Transverse colon (tissue), 4 donors: ENCODE measurements around the gene TGIF2. TPM values are rescaled to one million over a fixed set of nuclear protein-coding genes. Genes with fewer than 3 reads are reported as not detected.

Experiments used
- DNase-seq: peaks from one replicate; pipeline ENCODE4 v3.0.0-alpha.2; 2019
- H3K27ac ChIP-seq, 4 donors: fragments of 200-600 bp; sonication (generic); 2 replicates each; pipeline ENCODE4 v1.5.1; 2016 to 2018; ENCODE audit warnings: inconsistent platforms in 4 of 4
- H3K27me3 ChIP-seq: fragments of 200-600 bp; sonication (generic); 2 replicates; pipeline ENCODE4 v1.5.1; 2017; ENCODE audit warnings: inconsistent platforms
- H3K36me3 ChIP-seq, 4 donors: fragments of 200-600 bp; sonication (generic); 2 replicates each; pipeline ENCODE4 v1.5.1; 2017 to 2019; ENCODE audit warnings: inconsistent platforms in 4 of 4
- H3K4me1 ChIP-seq, 4 donors: fragments of 200-600 bp; sonication (generic); 2 replicates each; pipeline ENCODE4 v1.5.1; 2017 to 2020; ENCODE audit warnings: inconsistent platforms in 4 of 4
- H3K4me3 ChIP-seq, 4 donors: fragments of 200-600 bp; sonication (generic); 1 replicate in 1 of 4; 2 replicates in 3 of 4; pipeline versions ENCODE4 v1.5.1 to v1.6.1; 2017 to 2019; ENCODE audit warnings: inconsistent platforms in 4 of 4
- H3K9me3 ChIP-seq, 2 donors: fragments of 200-600 bp; sonication (generic); 2 replicates each; pipeline ENCODE4 v1.5.1; 2017 to 2019; ENCODE audit warnings: inconsistent platforms in 2 of 2
- EP300 ChIP-seq: sonication (generic); formaldehyde crosslinking; IDR thresholded peaks from one replicate; pipeline ENCODE4 v1.6.1; 2017; ENCODE audit warnings: antibody characterized with exemption, low read depth
- POLR2A ChIP-seq: fragments of 450-650 bp; IDR thresholded peaks from one replicate; pipeline ENCODE4 v1.6.1; 2016; ENCODE audit warnings: antibody characterized with exemption, mild to moderate bottlenecking, moderate library complexity
- POLR2AphosphoS5 ChIP-seq, 3 donors: sonication (generic); formaldehyde crosslinking; IDR thresholded peaks; one replicate each; pipeline ENCODE4 v1.6.1; 2016; ENCODE audit warnings: antibody characterized with exemption in 3 of 3
- WGBS, 2 donors: methylation state at CpG; one replicate each; pipeline ENCODE4 v1.1.5; 2018; ENCODE audit warnings: low coverage in 1 of 2; 5-methylcytosine and 5-hydroxymethylcytosine counted together
- in situ Hi-C, 4 donors: fragments of 200-750 bp; cut with MboI; loops; one replicate each; pipeline versions ENCODE4 v1.15.0 to v1.15.1; 2017; ENCODE audit warnings: low sequenced_read_pairs in 3 of 4, low pct_ligation_motif_present in 1 of 4, low pct_unique_long_range_greater_than_20kb in 1 of 4
- intact Hi-C: fragments of 100-400 bp; cut with DNase I; formaldehyde crosslinking; loops from one replicate; pipeline ENCODE4 v1.15.1; 2023; ENCODE audit warnings: low total_unique reads
- total RNA-seq, 4 donors: library from RNA; depleted of rRNA; stranded (reverse); fragments of >200 nt; gene quantifications; one replicate each; pipeline ENCODE4 v1.1.0, GENCODE V29; 2016
- TF ChIP-seq, protein P1 (sequence below), 5 experiments: fragments of 200-600 bp in 3 of 5; fragments of 450-650 bp in 2 of 5; sonication (generic) in 3 of 5; IDR thresholded peaks; 1 replicate in 2 of 5; 2 replicates in 3 of 5; pipeline ENCODE4 v1.5.1; 2016 to 2017; ENCODE audit warnings: antibody characterized with exemption in 5 of 5, inconsistent platforms in 3 of 5, mild to moderate bottlenecking in 2 of 5, moderate library complexity in 1 of 5

Gene TGIF2
- total RNA-seq, 4 donors from 2014 or later: 0.75 to 130 (median 3.9) TPM

DNA sequence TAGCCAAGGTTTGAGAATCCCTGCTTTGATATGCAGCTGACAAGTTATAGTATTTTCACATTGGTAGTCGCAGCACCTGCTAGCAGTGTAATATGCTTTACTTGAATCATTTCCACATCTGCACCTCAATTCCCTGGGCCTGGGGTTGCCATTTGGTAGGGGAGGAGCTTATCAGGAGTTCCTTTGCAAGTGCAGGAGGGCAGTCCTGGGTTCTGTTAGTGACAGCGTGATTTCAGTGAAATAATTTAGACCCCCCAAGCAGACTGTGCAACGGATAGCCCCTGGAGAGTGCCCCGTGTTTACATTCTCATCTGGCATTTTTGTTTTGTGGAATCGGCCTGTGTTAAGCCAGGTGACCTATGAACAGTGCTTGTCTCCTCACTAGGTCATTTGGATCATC is 38.2 kb downstream of the TGIF2 start:
- Histone ChIP-seq H3K4me1 (peaks cover 8 to 17% (median 13%) of the 10 kb centered on the region in 4 donors), H3K4me3 (no peak overlapping the region), H3K27ac (no peak overlapping the region), H3K27me3 (no peaks in the 10 kb centered on the region), H3K9me3 (no peaks in the 10 kb centered on the region), H3K36me3 (peaks cover 0 to 46% (median 22%) of the 10 kb centered on the region in 4 donors)
- DNase-seq: no peak
- TF ChIP-seq POLR2AphosphoS5 (IDR thresholded peaks at IDR 0.05): no peak
- no peak for TF ChIP-seq POLR2A
- TF ChIP-seq EP300: no peak
- TF ChIP-seq, protein P1, sequence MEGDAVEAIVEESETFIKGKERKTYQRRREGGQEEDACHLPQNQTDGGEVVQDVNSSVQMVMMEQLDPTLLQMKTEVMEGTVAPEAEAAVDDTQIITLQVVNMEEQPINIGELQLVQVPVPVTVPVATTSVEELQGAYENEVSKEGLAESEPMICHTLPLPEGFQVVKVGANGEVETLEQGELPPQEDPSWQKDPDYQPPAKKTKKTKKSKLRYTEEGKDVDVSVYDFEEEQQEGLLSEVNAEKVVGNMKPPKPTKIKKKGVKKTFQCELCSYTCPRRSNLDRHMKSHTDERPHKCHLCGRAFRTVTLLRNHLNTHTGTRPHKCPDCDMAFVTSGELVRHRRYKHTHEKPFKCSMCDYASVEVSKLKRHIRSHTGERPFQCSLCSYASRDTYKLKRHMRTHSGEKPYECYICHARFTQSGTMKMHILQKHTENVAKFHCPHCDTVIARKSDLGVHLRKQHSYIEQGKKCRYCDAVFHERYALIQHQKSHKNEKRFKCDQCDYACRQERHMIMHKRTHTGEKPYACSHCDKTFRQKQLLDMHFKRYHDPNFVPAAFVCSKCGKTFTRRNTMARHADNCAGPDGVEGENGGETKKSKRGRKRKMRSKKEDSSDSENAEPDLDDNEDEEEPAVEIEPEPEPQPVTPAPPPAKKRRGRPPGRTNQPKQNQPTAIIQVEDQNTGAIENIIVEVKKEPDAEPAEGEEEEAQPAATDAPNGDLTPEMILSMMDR (IDR thresholded peaks at IDR 0.05): no peak
- in situ Hi-C loops: loop anchor here in 1 of 4 donors (25.0 kb wide), 1 partner anchor 276 kb away; the partner anchor contains the start of gene TLDC2
- 64 to 90% methylated on average over 4 to 5 of the region's 5 CpGs for WGBS, 2 donors
- intact Hi-C loops: no loop called here

DNA sequence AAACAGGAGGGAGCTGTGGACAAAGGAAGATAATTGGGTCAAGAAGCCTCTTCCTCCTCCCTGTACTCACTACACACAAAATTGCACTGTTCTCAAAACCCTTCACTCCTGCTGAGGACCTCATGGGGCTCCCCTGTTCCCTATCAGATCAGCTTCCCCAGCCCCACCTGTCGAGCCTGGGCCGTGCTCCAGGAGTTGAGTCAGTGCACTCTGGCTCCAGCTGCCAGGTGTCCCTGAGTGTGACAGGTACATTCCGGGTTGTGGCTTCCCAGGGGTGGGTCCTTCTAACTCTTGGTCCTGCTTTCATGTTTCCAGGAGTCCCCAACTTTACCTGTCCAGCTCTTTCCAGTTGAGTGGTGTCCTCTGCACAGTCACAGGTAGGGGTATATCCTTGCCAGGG is 40.6 kb downstream of the TGIF2 start:
- in situ Hi-C loops: loop anchor here in 1 of 4 donors (25.0 kb wide), 1 partner anchor 273 kb away; the partner anchor contains the start of gene TLDC2
- H3K4me1 ChIP-seq: no peaks in the 10 kb centered on the region
- no peak overlapping the region for H3K4me3 ChIP-seq
- TF ChIP-seq POLR2AphosphoS5 (IDR thresholded peaks at IDR 0.05) (no peak), POLR2A (no peak)
- TF ChIP-seq, protein P1 (IDR thresholded peaks at IDR 0.05): no peak
- peak; percentile 42 for DNase-seq
- H3K9me3 ChIP-seq: no peaks in the 10 kb centered on the region
- no peaks in the 10 kb centered on the region for H3K27me3 ChIP-seq
- H3K36me3 ChIP-seq: peaks cover 0 to 44% (median 21%) of the 10 kb centered on the region in 4 donors
- 59% methylated on average over 3 of the region's 3 CpGs; no CpG with 5 or more reads in 1 of the 2 donors for WGBS, 2 donors
- H3K27ac ChIP-seq: no peak overlapping the region
- intact Hi-C loops: no loop called here

GRCh38 chr20:36614781-36615557 is 41.6 kb downstream of the TGIF2 start:
- DNase-seq: no peak
- Histone ChIP-seq H3K27ac (no peak overlapping the region), H3K27me3 (no peaks in the 10 kb centered on the region), H3K36me3 (peaks cover 0 to 35% (median 17%) of the 10 kb centered on the region in 4 donors), H3K4me3 (no peak overlapping the region), H3K4me1 (no peaks in the 10 kb centered on the region), H3K9me3 (no peaks in the 10 kb centered on the region)
- TF ChIP-seq POLR2A (no peak), POLR2AphosphoS5 (IDR thresholded peaks at IDR 0.05) (no peak), EP300 (no peak)
- TF ChIP-seq, protein P1 (IDR thresholded peaks at IDR 0.05): no peak
- in situ Hi-C loops (loop anchor here in 1 of 4 donors (25.0 kb wide), 1 partner anchor 272 kb away; the partner anchor contains the start of gene TLDC2), intact Hi-C loops (no loop called here)
- 83 to 89% methylated on average over 1 to 14 of the region's 14 CpGs for WGBS, 2 donors

GRCh38 chr20:36620917-36621316 is 47.5 kb downstream of the TGIF2 start:
- intact Hi-C loops: no loop called here

More at GRCh38 chr20:36620917-36621316, 47.5 kb downstream of the TGIF2 start:
- H3K27me3 ChIP-seq: no peaks in the 10 kb centered on the region
- WGBS, 2 donors: 91% methylated on average over 5 of the region's 5 CpGs; no CpG with 5 or more reads in 1 of the 2 donors
- no peak for TF ChIP-seq EP300
- TF ChIP-seq, protein P1 (IDR thresholded peaks at IDR 0.05): no peak
- TF ChIP-seq POLR2A: no peak
- no peak for TF ChIP-seq POLR2AphosphoS5 (IDR thresholded peaks at IDR 0.05)
- no peak overlapping the region for H3K4me3 ChIP-seq
- in situ Hi-C loops: loop anchor here in 1 of 4 donors (25.0 kb wide), 1 partner anchor 266 kb away; the partner anchor contains the start of gene TLDC2
- H3K9me3 ChIP-seq: no peaks in the 10 kb centered on the region
- no peak for DNase-seq
- H3K4me1 ChIP-seq: peaks cover 0 to 13% (median 6%) of the 10 kb centered on the region in 4 donors
- H3K36me3 ChIP-seq: no peaks in the 10 kb centered on the region
- H3K27ac ChIP-seq: no peak overlapping the region
